Cerebellar cortex (tissue), 1 donor: ENCODE data around the gene PAX7.
A peak's percentile ranks its signal among the peaks of the same experiment; 100 is the strongest.
"Not testable (repeated sequence)": the region's sequence is repeated elsewhere in the genome, so short reads cannot be mapped to it uniquely, and the experiment has no call there.

Experiments
- DNase-seq: peaks from one replicate; pipeline ENCODE4 v3.0.0-alpha.2; 2015; ENCODE audit warnings: low spot score

Gene PAX7

DNA sequence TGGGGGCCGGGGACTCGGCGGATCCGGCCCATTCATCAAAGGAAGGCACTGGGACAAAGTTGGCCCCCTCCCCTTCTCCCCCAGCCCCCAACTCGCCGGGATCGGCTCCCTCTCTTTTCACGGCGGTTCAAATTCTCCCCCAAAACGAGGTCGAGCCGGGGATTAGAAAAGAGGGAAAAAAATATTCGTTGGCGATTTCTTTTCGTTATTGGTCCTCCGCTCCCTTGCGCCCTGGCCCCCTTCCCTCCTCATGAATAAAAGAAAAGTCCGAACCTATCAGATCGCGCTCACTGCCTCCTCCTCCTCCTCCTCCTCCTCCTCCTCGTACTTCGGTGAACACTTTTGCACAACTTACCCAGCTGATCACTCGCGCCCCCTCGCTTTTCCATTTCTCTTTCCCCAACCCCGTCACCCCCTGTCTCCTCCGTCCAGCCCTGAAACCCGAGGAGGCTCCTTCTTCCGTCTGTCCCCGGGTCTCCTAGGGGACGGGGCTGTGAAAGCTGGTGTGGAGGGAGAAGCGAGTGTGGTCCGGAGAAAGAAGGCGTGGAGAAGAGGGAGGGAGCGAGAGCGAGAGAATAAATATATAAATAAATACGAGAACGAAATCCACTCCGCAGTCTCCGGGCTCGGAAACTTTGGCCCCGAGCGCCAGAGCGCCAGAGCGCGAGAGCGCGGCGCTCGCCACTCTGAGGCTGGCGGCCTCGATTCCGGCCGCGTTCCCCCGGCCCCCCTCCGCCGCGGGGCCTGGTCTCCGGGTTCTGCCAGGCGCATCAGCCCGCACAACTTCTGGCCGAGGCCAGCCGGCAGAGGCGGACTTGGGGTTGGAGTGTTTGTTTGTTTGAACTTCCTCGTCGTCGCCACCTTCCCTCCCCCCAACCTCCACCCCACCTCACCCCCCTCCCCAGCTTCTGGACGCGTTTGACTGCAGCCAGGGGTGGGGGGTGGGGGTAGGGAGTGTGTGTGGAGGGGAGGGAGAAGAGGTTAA lies at the start of gene PAX7:
PAX7 (plus strand) TSS at position 336 of the 985 bp plus-strand sequence. CDS start 758 bp downstream, outside the sequence.
- DNase-seq: no peak

DNA sequence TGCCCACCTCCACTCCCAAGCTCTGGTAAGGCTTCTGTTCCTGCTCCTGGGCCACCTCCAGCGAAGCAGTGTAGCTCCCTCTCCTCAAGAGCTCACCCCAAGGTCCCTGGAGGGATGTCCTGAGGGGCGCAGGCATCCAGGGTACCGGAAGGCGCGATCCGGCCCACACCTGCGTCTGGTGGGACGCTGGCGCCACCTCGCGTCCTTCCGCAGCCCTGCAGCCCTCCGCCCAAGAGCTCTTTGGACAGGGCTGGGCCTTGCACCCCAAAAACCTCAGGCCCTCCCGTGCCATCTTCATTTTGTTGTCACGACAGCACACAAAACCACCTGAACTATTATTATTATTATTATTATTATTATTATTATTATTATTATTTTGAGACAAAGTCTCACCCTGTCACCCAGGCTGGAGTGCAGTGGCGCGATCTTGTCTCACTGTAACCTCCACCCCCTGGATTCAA lies 49.2 kb upstream of the PAX7 start:
- peak; percentile 53 for DNase-seq

DNA sequence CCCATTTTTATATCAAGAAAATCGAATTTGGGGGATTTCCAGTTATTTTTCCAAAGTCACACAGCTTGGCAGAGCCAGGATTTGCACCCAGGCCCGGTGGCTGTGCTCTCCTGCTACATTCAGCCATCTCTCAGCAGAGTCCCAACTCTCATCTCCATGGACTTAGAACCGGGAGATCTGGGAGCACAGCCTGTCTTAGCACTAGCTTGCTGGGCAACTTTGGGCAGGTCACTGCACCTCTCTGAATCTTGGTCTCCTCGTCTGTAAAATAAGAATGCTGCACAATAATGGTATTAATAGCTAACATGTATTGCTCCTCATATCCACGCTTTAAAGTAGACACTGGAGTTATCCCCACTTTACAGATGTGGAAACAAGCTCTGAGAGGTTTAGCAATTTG lies 47.8 kb upstream of the PAX7 start:
- DNase-seq: no peak

DNA sequence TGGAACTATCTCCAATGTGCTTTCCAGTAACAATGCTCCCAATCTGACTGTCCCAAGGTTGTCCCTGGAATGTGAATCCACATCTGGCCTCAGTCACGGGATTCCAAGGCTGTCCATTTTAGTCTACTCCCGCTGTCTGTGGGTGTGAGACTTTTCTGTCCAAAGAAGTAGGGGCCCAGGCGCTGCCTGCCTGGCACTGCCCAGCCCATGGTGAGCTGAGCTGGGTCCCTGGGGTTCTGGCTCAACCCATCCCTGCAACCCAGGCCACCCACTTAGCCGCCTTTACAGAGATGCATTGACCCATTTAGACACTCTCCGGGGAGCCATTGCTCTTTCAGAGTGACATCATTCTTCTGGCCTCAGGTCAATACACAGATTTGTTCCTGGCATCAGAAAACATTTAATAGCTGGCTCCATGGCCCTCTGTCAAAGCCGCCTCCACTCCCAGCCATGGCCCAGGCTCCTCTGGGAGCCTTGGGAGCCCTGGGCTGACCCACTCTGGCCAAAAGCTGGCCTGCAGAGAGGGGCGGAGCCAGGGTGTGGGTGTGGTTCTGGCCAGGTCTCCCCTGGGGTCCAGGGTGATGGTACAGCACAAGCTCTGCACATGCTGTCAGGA lies 47.2 kb upstream of the PAX7 start:
- DNase-seq: peak; percentile 51

DNA sequence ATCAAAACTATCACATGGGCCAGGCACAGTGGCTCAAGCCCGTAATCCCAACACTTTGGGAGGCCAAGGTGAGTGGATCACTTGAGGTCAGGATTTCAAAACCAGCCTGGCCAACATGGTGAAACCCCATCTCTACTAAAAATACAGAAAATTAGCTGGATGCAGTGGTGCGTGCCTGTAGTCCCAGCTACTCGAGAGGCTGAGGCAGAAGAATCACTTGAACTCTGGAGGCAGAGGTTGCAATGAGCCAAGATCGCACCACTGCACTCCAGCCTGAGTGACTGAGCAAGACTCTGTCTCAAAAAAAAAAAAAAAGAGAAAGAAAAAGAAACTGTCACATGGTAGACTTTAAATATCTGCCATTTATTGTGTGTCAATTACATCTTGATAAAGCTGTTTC lies 44.6 kb upstream of the PAX7 start:
- DNase-seq: not testable (repeated sequence)

DNA sequence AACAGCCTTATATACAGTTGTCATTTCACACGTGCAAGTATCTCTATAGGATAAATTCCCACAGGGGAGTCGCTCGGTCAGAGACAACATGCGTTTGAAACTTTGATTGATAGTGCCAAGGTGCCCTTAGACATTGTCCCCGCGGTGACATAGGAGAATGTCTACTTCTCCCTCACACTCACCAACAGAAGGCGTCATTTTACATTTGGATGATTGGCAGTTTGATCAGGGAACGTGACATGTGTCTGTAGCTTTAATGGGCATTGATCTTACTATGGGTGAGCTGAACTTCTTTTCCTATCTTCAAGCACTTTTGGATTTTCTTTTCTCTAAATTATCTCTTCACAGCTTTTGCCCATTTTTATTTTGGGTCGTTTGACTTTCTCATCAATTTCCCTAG lies 42.6 kb upstream of the PAX7 start:
- no peak for DNase-seq

DNA sequence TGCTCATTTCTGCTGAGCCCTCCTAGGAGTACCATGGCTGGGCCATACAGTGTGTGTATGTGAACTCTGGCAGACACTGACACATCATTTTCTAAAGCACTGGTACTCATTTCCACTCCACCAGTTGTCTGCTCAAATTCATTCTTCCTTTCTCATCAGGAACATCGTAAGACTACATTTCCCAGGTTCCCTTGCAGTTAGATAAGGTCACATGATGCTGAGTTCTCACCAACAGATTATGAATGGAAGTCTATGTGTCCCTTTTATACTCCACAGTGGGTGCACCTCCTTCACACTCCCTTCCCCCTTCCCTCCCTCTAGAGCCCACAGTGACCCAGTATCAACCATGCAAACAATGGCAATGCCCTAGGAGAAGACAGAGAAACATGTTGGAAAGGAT lies 38.3 kb upstream of the PAX7 start:
- no peak for DNase-seq

DNA sequence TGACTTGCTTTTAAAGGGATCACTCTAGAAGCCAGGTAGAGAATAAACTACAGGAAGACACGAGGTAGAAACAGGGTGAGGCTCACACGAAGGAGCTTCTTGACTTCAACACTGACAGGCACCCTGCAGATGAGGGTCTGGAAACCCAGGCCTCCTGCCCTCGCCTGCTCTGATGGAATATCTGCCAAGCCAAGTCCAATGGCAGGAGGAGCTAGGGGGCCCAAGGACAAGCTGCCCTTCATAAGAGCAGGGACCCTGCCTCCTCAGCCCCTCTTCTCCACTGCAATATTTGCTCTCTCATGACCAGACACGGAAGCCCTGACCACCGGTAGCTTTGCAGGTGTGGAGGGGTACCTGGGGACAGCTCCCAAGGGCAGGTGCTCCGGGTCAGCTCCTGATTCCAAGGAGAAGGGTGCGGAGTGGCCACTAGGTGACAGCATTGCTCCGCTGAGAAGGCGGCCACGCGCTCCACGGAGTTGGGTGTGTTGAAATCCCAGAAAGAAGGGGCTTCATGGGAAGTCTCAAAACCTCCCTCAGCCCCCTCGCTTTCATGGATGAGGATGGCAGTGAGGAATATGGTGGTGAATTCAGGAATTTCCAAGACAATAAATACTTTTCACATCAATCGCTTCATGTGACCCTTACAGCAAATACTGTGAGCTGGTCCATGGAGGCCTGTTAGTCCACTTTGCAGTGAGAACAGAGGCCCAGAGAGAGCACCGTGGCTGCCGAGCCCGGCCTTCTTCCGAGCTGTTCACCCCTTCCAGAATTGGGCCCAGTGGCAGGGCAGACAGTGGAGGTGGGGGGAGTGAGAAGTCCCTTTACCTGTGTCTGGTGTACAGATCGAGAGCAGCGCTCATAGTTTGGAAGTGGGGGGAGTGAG lies 33.2 kb upstream of the PAX7 start:
- peak; percentile 59 for DNase-seq

DNA sequence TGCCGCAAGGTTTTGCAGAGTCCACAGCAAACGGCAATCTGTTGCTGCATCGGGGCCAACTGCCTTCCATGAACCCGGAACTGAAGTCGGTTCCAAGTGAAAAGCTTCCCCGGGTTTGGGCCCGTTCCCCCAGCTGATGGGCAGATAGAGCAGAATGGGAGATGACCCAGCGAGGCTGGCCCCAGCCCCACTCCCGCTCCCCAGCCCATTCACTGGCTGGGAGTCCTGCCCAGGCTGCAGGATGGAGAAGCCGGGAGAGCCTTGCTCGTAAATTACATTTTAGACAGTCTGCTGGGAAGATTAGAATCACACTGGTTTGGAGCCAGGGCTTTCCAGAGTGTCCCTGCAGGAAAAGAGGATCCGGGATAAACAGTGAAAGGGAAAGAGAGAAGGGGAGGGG lies 31.6 kb upstream of the PAX7 start:
- peak; percentile 59 for DNase-seq

DNA sequence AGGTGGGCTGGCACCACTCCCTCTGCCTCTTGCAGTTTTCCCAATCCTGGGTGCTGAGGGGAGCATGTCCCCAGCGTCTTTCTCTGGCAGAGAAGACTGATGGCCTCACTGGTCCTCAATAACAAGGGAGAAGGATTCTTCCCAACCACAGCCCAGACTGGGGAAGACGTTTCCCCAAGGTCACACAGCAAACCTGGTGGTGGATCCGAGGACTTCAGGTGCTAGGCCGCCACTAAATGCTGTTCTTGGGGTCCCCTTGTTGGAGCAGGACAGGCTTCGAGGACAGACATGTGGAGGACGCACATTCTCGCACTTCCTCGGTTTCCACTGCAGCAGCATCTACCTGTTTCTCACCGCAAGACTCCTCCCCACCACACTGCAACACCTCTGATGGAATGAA lies 30.9 kb upstream of the PAX7 start:
- DNase-seq: no peak

DNA sequence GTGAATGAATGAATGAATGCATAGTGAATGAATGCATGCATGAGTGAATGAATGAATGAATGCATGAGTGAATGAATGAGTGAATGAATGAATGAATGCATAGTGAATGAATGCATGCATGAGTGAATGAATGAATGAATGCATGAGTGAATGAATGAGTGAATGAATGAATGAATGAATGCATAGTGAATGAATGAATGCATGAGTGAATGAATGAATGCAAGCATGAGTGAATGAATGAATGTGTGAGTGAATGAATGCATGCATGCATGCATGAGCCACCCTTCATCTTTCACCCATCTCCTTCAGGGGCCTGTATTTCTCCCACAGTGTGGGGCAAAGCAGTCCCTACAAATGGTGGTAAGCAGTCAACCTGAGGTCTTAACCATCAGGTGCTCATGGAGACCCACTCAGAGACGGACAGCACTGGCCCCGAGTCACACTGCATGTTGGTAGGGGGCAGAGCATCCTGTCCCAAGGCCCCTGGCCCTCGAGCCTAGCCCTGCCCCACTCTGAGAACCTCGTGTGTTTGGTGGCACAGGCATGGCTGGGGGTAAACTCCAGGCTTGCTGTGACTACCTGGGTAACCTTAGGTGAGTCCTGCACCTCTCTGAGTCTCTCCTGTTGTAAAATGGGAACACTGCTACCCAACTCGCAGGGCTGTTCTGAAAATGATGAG lies 28.0 kb upstream of the PAX7 start:
- no peak for DNase-seq

DNA sequence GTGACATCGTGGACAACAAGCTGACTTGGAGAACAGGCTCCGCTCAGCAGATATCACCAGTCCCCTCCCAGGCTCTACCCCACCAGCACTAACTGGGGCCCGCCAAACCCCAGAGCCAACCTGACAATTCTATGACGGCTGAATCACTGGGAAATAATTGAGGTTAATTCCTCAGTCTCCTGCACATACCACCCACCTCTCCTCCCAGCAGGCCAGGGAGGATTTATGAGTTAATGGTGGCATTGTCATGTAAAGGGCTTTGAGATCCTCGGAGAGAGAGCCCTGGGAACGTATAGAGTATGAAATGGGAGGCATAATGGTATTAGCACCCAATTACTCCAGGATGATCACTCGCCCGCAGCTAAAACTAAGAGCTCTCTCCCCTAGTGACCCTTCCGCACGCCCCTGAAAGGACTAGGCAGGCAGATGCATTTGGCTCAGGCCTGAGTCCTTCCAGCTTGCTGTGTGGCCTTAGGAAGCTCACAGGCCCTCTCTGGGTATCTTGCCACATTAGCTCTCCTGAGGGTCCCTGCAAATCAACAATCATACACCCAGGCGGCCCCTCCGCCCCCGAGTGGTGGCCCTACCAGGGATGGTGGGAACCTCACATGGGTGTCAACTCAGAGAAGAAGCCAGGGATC lies 27.3 kb upstream of the PAX7 start:
- no peak for DNase-seq

DNA sequence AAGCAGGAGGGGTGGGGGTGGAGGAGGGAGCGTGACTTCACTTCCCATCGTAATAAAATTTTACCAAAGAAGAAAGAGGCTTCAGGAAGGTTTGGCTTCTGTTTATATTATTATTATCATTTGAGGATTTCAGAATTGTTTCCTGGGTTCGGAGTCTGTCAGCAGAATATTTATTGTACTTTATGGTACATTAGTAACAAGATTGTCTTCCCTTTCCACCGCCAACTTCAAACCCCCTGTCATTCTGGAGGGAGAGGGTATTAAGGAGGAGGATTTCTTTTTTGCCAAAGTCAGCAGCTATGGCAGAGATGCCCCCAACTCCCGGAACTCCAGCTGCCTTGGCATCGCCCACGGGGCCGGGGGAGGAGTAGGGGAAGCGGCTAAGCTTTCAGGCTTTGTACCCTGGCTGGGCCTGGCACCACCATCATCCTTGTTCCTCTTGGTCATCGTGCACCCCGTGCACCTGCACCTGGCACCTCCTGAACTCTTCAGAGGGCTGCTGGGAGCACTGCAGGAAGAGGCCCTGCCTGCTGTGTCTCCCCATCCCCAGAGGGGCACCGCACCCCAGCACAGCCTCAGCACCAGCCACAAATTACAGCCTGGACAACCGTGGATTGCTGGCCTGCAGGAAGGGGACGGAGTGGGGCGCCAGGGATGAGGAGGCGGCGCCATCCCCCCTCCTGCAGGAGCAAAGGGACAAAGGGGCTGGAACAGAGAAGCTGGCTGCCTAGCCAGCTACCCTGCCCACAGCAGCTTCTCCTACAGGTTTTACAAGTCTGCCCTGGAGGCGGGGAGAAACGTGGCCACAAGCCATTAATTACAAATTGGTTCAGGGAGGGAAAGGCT lies 24.0 kb upstream of the PAX7 start:
- no peak for DNase-seq

DNA sequence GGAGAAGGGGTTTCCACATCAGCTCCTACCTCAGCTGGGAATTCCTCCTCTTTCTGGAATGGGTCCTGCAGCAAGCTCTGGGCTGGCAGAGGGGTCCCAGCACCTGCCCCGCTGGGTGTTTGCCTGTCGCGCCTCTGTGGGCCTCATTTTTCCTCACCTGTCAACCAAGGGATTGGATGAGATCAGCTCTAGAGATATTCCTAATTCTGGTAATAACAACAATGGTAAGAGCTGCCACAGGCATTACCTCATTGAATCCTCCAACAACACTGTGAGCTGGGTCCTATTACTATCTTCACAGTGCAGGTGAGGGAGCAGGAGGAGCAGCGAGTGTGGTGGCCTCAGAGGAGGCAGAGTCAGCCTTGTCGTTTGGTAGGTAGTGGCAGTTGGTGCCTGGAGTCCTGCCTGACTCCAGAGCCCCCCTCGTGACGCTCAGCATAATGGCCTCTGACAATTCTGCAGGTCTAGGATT lies 23.3 kb upstream of the PAX7 start:
- DNase-seq: no peak

DNA sequence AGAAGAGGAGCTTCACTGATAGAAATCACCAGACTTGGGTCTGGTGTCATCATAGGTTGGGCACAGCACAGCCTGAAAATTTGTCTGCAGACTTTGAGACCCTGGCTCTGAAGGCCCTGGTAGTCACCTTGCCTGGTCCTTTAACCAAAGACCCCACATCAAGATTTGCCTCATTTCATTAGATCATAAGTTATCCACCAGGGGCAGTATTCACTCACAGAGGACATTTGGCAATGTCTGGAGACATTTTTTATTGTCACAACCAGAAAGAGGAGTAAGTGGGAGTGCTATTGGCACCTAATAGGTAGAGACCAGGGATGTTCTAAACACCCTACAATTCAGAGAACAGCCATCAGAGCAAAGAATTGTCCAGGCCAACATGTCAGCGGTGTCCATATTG lies 22.1 kb upstream of the PAX7 start:
- DNase-seq: no peak

DNA sequence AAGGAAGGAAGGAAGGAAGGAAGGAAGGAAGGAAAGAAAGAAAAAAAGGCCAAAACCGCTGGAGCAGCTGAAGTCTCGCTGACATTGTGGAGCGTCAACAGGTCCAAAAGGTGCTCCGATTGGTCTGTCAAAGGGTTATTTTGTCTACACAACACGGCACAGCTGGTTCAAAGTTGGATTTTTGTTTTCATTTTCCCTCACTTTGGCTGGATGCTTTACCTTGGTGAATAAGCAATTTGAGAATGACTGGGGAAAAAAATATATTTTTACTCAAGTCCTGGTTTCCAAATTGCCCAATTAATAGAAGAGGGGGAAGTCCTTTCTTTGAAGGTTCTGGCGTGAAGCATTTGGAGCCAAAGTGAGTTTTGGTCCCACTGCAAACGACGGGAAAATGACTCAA lies 19.3 kb upstream of the PAX7 start:
- no peak for DNase-seq

DNA sequence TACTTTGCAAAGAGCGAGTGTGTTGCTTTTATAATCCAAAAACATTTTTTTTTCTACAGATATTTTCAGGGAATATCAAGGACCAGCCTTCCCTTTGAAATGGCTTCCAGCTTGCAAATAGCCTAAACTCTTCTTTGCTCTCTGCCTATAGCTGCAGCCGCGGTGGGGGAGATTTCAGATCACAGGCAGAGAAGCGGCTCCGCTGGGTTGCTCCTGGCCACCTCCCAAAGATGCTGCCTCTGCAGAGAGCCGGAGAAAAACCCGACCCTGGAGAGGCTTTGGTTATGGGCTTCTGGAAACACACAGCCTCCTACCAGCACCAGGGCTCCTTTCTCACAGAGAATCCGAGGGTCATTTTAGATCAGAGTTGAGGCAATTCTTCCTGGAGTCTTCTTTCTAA lies 18.6 kb upstream of the PAX7 start:
- DNase-seq: no peak

DNA sequence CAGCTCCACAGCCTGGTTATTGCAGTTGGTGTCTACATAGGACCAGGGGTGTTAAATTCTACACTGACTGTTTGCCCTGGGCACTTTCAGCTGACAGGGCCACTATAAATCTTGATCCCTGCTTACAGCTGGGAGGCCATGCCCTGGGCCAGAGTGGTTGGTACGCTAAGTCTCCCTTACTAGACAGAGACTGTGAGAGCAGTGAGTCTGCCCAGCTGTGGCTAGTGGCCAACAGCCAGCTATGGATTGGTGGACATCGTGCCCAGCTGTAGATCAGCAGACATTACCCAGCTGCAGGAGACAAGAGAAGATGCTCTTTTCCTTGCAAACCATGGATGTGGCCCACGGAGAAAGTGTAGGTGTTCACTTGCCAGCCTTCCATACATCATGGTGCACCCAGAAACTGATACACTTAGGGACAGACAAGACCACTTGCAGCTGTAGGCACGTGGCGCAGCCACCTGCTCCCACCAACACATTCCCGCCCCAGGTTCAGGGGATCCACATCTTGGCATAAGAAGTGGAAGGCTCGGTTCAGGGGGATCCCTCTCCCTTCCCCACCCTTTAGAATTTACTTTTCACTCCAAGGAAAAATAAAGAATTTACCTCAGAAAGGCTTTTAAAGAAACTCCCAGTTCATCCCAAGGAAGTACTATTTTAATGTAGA lies 16.4 kb upstream of the PAX7 start:
- no peak for DNase-seq
